ENCODE data around the gene ZBTB42. TPM values are rescaled to one million over a fixed set of nuclear protein-coding genes. Genes with fewer than 3 reads are reported as not detected.
A peak's percentile ranks its signal among the peaks of the same experiment; 100 is the strongest.
"Not testable (repeated sequence)": the region's sequence is repeated elsewhere in the genome, so short reads cannot be mapped to it uniquely, and the experiment has no call there.

ZBTB42 gene
- total RNA-seq, 3 donors from 2014 or later: 3.5 to 11.4 (median 9.2) TPM

DNA sequence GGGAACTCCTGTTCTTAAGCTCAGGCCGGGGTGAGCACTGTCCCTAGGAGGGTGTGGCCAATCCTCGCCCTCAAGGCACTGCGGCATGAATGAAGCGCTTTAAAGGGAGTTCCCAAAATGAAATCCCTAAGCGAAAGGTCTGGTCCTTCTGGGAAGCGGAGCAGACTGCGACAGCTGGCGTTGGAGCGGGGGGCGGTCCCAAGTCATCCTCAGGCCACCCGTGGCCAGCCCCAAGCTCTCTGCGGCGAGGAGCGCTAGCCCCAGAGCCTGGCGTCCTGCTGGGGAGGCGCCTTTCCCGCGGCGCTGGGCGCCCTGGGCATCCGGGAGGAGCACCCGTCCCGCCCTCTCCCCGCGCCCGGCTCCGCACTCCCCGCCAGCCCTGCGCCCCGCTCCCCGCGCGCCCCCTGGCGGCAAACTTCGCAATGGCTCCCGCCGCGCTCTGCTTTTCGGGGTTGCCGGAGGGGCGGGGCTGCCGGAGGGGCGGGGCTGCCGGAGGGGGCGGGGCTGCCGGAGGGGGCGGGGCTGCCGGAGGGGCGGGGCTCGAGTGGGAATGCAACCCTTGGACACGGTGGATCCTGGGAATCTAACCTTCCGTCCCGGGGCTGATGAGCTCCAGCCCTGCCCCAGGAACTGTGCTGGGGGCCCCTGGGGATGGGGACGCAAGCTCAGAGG is 25.4 kb downstream of the ZBTB42 start:
- intact Hi-C loops (cut with DNase I; ENCODE audit: low total_unique reads): no loop called here
- H3K36me3 ChIP-seq: no peaks in the 10 kb centered on the region
- H3K4me1 ChIP-seq: peaks cover 10% of the 10 kb centered on the region in 2 donors
- H3K4me3 ChIP-seq: peak overlapping the region; percentile 49 to 76 (median 60)
- DNase-seq (ENCODE audit: low spot score in 2 of 2): peak; percentile 85 to 95
- TF ChIP-seq POLR2AphosphoS5 (IDR thresholded peaks at IDR 0.05): peak; percentile 27 to 53 (median 28)
- TF ChIP-seq, protein P1, sequence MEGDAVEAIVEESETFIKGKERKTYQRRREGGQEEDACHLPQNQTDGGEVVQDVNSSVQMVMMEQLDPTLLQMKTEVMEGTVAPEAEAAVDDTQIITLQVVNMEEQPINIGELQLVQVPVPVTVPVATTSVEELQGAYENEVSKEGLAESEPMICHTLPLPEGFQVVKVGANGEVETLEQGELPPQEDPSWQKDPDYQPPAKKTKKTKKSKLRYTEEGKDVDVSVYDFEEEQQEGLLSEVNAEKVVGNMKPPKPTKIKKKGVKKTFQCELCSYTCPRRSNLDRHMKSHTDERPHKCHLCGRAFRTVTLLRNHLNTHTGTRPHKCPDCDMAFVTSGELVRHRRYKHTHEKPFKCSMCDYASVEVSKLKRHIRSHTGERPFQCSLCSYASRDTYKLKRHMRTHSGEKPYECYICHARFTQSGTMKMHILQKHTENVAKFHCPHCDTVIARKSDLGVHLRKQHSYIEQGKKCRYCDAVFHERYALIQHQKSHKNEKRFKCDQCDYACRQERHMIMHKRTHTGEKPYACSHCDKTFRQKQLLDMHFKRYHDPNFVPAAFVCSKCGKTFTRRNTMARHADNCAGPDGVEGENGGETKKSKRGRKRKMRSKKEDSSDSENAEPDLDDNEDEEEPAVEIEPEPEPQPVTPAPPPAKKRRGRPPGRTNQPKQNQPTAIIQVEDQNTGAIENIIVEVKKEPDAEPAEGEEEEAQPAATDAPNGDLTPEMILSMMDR (IDR thresholded peaks at IDR 0.05): peak in 2 of 3 donors; percentile 63 to 72
- no peak for TF ChIP-seq POLR2A (IDR thresholded peaks at IDR 0.05)
- H3K9me3 ChIP-seq: no peaks in the 10 kb centered on the region
- H3K27me3 ChIP-seq: no peaks in the 10 kb centered on the region
- peak overlapping the region; percentile 57 to 72 for H3K27ac ChIP-seq

DNA sequence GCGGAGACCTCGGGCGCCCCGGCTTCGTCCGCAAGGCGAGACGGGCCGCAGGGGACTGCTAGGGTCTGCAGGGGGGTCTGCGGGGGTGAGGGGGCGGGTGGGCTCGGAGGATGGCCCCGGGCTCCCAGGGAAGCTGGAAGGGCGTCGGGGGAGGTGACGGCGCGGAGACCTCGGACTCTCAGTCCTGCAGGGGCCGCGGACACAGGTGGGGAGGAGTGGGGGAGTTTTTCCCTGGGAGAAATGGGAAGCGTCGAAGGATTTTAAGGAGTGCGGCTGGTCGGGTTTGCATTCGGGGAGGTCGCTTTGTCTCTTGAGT is 25.9 kb downstream of the ZBTB42 start:
- no peaks in the 10 kb centered on the region for H3K36me3 ChIP-seq
- H3K4me3 ChIP-seq: peak overlapping the region; percentile 49 to 76 (median 60)
- H3K27me3 ChIP-seq: no peaks in the 10 kb centered on the region
- H3K9me3 ChIP-seq: no peaks in the 10 kb centered on the region
- H3K4me1 ChIP-seq: peaks cover 10% of the 10 kb centered on the region in 2 donors
- no peak for DNase-seq (ENCODE audit: low spot score in 2 of 2)
- TF ChIP-seq, protein P1 (IDR thresholded peaks at IDR 0.05): no peak
- TF ChIP-seq POLR2AphosphoS5 (IDR thresholded peaks at IDR 0.05) (no peak), POLR2A (IDR thresholded peaks at IDR 0.05) (no peak)
- H3K27ac ChIP-seq: peak overlapping the region; percentile 45 to 65
- intact Hi-C loops (cut with DNase I; ENCODE audit: low total_unique reads): no loop called here

DNA sequence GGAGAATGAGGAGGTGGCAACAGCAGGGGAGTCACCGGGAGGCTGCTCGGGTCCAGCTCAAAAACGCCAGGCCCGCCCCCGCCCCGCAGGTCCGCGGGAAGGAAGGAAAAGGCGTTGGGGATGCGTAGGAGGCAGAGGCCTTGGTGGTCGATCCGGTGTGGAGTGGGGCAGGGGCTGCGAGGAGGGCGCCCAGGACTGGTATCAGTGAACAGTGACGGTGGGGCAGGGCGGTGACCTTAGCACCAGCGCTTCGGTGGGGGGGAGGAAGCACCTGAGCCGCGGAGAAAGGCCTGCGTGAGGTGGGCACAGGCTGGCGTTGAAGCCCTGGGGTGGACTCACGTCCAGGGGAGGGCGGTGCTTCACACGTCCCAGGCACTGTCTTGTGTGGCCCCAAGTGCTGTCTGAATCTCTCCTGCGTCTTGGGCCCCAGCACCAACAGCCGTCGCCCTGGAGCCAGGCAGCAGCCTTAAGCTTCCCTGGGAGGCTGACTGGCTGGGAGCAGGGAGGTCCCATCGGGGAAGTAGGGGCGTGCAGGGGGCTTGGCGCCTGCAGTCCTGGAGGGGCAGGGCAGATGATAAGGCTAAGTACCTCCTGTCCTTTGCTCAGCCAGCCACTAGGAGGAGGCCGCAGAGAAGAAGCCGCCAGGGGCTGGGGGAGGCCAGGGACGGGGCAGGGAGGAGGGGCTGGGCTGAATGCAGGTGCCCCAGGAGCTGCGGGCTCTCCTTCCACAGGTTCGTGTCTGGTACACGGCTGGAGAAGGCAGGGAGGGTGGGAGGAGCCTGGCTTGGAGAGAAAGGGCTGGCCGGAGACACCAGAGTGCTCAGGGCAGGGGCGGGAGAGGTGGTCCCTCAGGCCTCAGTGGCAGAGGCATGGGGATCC is 26.5 kb downstream of the ZBTB42 start:
- Histone ChIP-seq H3K27me3 (no peaks in the 10 kb centered on the region), H3K36me3 (no peaks in the 10 kb centered on the region), H3K9me3 (no peaks in the 10 kb centered on the region), H3K4me1 (peaks cover 10% of the 10 kb centered on the region in 2 donors), H3K27ac (peak overlapping the region; percentile 45 to 65), H3K4me3 (peak overlapping the region; percentile 49 to 76 (median 60))
- DNase-seq (ENCODE audit: low spot score in 2 of 2): peak in 1 of 2 donors; percentile 55
- intact Hi-C loops (cut with DNase I; ENCODE audit: low total_unique reads): no loop called here
- TF ChIP-seq POLR2AphosphoS5 (IDR thresholded peaks at IDR 0.05): no peak
- TF ChIP-seq, protein P1 (IDR thresholded peaks at IDR 0.05): peak in 2 of 3 donors; percentile 18 to 52
- no peak for TF ChIP-seq POLR2A (IDR thresholded peaks at IDR 0.05)

DNA sequence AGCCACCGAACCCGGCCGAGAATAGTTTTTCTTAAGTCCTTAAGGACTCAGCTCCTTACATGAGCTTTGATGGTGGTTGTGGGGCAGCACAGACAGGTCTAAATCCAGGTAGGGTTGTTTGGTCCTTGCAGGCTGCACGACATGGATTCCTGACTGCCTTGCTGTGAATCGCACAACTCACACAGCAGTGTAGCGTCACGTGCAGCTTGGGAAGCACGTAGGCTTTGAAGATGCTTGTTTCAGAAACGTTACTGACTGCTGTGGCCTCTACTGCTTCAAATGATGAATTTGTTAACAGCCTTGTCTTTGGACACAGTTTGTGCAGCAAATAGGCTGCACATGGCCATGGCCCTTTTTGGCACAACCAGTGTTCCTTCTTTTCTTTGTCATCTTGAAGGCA is 29.9 kb downstream of the ZBTB42 start:
- no peak for TF ChIP-seq POLR2A (IDR thresholded peaks at IDR 0.05)
- no peak for TF ChIP-seq POLR2AphosphoS5 (IDR thresholded peaks at IDR 0.05)
- TF ChIP-seq, protein P1 (IDR thresholded peaks at IDR 0.05): no peak
- peak in 1 of 2 donors; percentile 35 for DNase-seq (ENCODE audit: low spot score in 2 of 2)
- peaks cover 7 to 10% of the 10 kb centered on the region in 2 donors for H3K4me1 ChIP-seq
- H3K9me3 ChIP-seq: no peaks in the 10 kb centered on the region
- intact Hi-C loops (cut with DNase I; ENCODE audit: low total_unique reads): no loop called here
- no peaks in the 10 kb centered on the region for H3K27me3 ChIP-seq
- no peak overlapping the region for H3K27ac ChIP-seq
- H3K36me3 ChIP-seq: no peaks in the 10 kb centered on the region
- no peak overlapping the region for H3K4me3 ChIP-seq

DNA sequence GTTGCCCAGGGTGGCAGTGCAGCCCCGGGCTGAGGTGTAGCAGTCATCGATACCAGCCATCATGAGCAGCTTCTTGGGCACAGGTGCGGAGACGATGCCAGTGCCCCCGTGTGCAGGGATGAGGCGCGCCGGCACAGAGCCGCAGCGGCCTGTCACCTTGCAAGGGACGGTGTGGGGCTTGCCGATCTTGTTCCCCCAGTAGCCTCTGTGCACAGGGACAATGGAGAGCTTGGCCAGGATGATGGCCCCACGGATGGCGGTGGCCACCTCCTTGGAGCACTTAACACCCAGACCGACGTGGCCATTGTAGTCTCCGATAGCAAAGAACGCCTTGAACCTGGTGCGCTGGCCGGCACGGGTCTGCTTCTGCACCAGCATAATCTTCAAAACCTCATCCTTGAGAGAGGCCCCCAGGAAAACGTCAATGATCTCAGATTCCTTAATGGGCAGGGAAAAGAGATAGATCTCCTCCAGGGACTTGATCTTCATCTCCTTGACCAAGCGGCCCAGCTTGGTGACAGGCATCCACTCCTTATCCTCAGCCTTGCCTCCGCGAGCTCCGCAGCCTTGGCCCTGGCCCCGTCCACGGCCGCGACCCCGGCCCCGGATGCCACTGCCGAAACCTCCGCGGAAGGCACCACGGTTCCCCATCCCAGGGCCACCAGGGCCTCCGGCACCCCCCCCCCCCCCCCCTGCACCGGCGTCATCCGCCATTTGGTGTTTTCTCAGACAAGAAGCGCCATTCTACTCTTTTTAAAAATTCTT is 35.5 kb downstream of the ZBTB42 start:
- intact Hi-C loops (cut with DNase I; ENCODE audit: low total_unique reads); H3K4me1 ChIP-seq; H3K9me3 ChIP-seq; H3K4me3 ChIP-seq; H3K36me3 ChIP-seq; H3K27me3 ChIP-seq; H3K27ac ChIP-seq: not testable (repeated sequence)
- peak in 1 of 2 donors; percentile 30 for DNase-seq (ENCODE audit: low spot score in 2 of 2)
